Stimulated activated CD8-positive, alpha-beta memory T cell treated with anti-CD3 and anti-CD28 coated beads, Interleukin-12 subunit alpha, Interleukin-12 subunit beta, amount 100 ng/mL, for 24 hours (primary cell): ENCODE data around the gene PARG.
"Not testable (repeated sequence)": the region's sequence is repeated elsewhere in the genome, so short reads cannot be mapped to it uniquely, and the experiment has no call there.

Experiments
- DNase-seq: peaks from one replicate; pipeline ENCODE4 v3.0.0-alpha.2; 2020; ENCODE audit errors: extremely low read depth

The PARG gene

DNA sequence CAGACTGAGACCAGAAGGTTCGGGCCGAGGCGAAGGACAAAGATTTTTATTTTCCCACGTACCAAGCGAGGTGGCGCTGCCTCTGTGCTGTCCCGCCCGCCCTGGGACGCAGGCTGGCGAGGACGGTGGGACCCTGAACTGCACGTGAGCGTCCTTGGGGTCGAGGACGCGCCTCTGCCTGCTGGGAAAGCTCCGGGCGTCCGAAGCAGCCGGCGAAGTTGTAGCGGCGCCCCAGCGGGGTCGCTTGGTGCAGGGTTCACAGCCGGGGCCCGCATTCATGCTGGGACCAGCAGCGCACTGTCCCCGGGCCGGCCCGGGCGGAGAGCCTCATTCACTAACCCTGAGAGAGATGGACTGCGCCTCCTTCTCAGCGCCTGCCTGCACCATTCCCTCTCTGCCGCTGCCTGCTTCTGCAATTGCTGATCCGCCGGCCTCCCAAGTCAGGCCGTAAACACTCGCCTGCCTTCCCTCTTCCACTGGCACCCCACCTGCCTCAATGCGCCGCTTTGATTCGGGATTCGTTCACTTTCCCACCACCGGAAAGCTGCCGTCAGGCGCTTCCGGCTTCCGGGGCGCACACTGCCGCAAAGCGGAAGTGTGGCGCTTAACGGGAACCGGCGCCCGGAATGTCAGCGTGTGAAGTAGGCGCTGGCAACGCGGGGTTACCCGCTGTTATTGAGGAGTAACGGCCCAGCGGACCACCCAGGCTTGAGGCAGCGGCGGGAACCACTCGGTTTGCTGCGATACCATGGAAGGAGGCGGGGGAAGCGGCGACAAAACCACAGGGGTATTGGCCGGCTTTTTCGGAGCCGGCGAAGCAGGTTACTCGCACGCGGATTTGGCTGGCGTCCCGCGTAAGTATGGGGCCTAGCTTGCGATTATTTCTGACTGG lies at the start of gene PARG, which contains the start of gene TIMM23B:
PARG (minus strand) TSS at position 581 of the 892 bp plus-strand sequence; CDS start at position 279, 302 bp downstream.
TIMM23B (plus strand) TSS at position 607 of the 892 bp plus-strand sequence; CDS start at position 749, 142 bp downstream.
- peak; percentile 60 for DNase-seq

DNA sequence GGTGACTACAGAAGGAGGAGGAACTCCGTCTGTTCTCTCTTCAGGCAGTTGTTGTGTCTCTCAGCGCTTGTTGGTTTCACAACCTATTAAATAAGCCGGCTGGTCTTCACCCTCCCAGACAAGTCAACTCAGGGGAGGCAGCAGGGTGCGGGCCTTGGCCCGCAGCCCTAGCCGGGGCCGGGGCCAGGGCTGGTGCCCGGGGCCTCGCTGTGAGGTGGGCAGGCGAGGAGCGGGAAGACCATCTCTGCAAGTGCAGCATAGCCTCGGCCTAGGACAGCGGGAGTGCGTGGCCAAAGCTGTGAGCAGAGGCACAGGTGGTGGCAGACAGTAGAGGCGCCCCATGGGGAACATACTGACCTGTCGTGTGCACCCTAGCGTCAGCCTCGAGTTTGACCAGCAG lies 46.5 kb upstream of the PARG start, which contains the start of gene AGAP6:
AGAP6 (plus strand) TSS at position 31 of the 400 bp plus-strand sequence; CDS start at position 341, 310 bp downstream.
- DNase-seq, result not testable (repeated sequence)

DNA sequence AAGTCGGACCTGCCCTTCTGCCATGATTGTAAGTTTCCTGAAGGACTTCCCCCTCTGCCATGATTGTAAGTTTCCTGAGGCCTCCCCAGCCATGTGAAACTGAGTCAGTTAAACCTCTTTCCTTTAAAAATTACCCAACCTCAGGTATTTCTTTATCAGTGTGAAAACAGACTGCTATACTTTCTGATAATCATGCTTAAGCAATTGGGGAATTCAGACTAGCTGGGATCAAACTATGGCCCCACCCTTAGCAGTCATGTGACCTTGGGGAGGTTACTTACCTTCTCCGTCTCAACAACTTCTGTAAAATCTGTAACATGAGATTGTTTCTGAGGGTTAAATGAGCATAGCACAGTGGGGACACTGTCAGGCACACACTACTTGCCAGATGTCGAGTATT lies 45.4 kb upstream of the PARG start:
- DNase-seq, result not testable (repeated sequence)

DNA sequence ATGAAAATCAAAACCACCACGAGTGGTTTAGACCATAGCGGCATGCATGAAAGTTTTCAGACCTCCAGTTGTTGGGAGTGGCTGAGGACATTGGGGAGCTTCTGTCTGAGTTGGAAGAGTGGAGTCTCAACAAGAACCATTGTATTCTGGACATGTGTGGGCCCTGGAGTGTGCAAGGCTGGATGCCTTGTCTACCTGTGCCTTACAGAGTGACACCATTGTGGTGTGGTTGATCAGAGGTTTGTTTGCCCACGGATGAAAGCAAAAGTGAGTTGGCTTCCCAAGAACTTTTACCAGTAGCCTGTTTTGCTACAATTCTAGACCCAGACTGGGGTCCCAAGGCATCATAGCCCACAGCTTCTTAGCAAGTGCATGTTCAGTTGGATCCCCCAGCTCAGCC lies 35.9 kb upstream of the PARG start:
- not testable (repeated sequence) for DNase-seq

DNA sequence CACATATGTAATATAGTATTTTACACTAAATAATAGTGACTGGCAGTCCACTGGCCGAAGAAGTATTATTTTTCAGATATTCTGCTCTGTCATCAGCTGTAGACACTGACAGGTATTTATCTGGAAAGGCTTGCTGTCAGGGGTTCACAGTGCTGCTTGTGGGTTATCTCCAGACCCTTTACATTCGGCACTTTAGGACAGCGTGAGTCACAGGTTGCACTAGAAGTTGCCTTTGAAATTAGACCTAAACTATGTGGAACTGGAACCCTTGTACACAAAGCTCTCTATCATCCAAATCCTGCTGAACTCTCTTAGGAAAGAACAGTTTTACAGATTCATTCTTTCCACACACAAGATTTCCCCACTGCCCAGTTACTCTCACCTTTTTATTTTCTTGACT lies 30.3 kb upstream of the PARG start:
- not testable (repeated sequence) for DNase-seq

DNA sequence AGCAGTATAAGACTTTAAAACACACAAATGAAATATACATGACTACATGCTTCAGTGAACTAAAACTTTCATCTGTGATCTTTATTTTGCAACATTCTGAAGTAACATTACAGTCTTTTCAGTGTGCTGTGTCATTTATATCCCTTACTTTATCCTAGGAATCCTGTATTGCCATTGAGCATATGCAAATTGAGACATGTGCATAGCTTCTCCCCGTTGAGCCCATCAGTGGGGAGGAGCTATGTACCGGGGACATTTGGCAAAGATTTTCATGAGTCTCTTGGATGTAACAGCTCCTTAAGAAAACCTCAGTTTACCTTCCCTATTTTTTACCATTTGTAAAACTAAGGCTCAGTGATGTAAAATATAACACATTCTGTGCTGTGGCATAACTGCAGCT lies 29.6 kb upstream of the PARG start:
- DNase-seq, result not testable (repeated sequence)

DNA sequence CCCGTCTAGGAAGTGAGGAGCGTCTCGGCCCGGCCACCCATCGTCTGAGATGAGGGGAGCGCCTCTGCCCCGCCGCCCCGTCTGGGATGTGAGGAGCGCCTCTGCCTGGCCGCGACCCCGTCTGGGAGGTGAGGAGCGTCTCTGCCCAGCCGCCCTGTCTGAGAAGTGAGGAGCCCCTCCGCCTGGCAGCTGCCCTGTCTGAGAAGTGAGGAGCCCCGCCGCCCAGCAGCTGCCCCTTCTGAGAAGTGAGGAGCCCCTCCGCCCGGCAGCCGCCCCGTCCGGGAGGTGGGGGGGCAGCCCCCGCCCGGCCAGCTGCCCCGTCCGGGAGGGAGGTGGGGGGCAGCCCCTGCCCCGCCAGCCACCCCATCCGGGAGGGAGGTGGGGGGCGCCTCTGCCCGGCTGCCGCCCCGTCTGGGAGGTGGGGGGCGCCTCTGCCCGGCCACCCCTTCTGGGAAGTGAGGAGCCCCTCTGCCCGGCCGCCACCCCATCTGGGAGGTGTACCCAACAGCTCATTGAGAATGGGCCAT lies 28.6 kb upstream of the PARG start:
- DNase-seq, result not testable (repeated sequence)

DNA sequence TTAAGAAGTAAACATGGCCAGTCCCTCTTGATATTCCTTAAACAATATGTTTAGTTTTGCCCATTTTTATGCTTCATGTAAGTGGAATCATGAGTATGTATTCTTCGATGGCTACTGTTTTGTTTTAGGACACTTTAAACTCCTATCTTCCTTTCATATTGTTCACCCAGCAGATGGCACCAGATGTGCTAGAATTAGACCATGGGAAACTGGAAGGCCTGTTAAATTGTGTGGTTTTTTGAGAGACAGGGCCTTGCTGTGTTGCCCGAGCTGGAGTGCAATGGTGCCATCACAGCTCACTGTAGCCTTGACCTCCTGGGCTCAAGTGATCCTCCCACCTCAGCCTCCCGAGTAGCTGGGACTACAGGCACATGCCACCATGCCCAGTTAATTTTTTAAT lies 11.3 kb upstream of the PARG start:
- DNase-seq, result not testable (repeated sequence)

DNA sequence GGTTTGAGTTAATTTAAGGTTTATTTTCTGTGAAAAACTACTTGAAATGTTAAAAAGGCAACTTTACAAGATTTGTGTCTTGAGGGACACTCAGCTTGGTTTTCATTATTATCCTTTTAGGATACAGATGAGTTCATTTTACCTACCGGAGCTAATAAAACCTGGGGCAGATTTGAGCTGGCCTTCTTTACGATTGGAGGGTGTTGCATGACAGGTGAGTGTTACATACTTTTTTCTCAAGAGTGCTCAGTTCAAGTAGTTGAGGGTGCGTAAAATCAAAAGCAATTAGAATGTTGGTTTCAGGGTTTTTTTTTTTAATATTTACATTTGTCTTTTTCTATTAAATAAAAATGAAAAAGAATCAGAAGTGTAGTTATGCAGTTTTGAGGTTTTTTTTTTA lies 10.2 kb upstream of the PARG start:
- DNase-seq, result not testable (repeated sequence)

DNA sequence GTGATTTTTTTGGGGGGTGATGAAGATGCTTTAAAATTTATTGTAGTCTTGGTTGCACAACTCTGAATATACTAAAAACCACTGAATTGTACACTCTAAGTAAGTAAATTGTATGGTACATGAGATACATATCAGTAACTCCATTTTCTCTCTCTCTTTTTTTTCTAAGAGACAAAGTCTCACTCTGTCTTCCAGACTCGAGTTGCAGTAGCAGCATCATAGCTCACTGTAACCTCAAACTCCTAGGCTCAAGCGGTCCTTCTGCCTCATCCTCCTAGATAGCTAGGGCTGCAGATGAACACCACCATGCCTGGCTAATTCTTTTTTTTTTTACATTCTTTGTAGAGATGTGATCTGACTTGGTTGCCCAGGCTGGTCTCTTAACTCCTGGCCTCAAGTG lies 6.9 kb upstream of the PARG start:
- DNase-seq, result not testable (repeated sequence)

DNA sequence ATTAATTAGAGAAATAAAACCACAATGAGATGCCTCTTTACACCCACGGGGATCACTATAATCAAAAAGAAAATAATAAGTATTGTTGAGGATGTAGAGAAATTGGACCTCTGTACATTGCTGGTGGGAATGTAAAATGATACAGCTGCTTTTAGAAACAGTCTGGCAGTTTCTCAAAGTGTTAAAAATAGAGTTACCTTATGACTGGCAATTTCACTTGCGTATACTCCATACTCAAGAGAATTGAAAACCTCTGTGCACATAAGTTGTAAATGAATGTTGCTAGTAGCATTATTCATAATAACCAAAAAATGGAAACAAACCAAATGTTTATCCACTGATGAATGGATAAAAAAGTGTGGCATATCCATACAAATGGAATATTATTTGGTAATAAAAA lies 6.3 kb upstream of the PARG start:
- DNase-seq, result not testable (repeated sequence)

DNA sequence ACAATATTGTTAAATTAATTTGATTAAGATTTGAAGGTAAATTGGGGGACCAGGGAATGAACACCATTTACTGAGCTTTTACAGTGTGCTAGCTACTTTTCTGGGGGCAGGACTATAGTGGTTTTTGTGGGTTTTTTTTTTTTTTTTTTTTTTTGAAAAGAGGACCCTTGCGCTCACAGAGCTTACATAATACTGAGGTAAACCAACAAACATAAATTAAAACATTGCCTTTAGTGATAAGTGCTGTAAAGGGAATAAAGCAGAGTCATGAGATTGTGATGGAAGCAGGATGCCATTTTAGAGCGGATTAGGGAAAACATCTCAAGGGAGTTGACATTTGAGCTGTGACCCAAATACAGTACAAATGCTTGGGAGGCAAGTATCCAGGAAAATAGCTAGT lies 1.8 kb upstream of the PARG start:
- DNase-seq, result not testable (repeated sequence)

DNA sequence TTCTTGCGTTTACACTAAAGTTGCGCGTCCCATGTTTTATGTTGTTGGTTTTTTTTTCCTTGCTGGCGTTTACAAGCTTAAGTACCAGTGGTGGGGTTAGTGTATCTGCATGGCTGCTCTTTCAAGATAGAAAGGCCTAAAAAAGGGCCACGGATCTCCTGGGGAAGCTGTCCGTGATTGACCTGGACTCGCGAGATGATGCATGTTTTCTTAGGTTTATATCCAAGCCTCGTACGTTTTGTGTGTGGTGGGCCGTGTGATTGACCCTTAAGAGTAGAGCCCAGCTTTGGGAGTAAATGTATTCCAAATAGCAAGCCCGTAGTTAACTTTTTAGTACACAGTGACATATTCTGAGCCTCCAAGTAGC lies 495 bp upstream of the PARG start:
- not testable (repeated sequence) for DNase-seq

DNA sequence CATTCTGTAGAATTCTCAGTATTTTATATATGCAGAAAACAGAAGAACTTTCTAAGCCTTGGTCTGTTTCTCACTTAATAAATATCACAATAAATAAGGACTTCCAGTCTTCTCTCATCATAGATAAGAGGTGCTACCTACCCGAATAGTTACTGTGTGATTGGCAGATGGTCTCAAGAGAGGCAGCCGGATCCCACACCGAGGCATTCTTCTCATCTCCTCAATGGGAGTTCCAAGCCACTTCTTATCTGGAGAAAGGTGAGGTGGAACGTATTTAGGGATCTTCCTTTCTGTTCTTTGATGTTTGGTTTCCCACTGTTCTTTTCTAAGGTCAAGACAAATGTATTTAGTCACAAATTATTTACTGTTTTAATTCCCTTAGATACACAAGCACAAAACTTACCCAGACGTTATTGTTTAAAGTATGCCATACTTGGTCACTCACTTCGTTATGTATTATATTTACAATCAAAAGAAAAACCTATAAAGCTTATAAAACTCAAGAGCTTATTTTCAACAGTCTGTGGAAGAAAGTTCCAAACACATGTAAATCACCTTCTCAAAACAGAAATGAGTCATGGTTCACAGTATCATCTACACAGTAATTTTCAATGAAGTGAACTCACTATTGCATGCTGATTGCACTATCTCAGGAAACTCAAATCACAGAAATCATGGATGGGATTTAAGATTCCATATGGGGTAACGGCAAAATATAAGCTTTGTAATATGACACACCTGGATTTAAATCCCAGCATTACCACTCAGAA lies 9.7 kb downstream of the PARG start:
- not testable (repeated sequence) for DNase-seq

DNA sequence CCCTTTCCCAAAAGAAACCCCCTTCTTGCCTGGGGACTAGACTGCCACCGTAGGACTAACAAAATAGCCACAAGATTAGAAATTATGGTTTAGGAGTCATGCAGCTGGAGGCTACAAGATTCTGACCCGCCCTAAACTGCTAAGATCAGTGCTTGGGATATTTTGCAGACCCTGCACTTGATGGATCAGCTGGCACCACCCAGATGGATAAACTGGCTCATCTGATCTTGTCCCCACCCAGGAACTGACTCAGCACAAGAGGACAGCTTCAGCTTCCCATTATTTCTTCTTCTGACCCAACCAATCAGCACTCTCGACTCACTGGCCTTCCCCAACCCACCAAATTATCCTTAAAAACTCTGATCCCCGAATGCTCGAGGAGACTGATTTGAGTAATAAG lies 10.6 kb downstream of the PARG start:
- DNase-seq, result not testable (repeated sequence)

DNA sequence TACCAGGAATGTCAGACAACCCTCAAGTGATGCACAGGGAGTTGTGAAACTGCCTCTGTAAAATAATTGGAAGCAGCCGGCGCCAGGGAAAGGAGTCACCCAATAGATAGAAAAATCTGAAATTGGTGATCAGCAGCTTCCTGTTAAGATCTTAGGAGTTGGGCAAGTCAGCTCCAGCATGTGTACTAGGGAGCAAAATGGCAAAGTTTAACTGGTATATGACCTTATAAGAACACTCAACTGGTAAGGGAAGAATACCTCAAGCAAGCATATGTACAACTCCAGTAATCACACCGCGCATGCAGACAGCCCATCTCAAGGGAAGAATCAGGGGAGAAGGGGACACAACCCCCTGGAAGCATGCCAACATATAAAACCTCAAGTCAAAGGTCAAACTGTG lies 18.3 kb downstream of the PARG start:
- not testable (repeated sequence) for DNase-seq

DNA sequence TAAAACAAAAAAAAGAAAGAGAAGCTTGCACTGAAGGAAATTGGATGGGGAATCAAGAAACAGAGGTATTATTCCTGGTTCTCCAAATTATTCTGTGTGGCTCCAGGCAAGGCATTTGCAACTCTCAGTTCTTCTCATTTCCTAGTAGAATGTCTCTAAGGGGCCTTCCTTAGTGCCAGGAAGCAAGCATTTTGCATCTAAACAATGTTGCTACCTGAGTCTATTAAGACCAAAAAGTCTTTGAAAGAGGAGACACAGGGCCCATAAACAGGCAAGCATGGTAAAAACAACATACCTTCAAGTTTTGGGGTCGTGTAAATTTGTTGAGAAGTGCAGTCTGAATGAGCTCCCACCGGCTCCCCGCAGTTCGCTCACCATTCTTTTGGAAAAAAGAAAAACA lies 19.8 kb downstream of the PARG start:
- DNase-seq, result not testable (repeated sequence)

DNA sequence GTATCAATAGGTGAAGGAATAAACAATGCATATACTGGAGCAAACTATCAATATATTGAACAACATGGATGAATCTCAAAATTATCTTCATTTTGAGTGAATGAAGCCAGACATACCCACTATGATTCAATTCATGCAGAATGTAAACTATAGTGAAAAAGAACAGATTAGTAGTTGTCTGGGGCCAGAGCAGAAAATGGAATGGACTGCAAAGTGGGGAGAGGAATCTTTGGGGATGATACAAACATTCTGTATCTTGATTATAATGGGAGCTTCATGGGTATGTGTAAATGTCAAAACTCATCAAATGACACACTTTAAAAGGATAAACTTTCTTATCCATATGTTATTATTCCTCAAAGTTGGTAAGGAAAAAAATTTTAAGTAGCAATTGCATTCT lies 23.9 kb downstream of the PARG start:
- DNase-seq, result not testable (repeated sequence)

DNA sequence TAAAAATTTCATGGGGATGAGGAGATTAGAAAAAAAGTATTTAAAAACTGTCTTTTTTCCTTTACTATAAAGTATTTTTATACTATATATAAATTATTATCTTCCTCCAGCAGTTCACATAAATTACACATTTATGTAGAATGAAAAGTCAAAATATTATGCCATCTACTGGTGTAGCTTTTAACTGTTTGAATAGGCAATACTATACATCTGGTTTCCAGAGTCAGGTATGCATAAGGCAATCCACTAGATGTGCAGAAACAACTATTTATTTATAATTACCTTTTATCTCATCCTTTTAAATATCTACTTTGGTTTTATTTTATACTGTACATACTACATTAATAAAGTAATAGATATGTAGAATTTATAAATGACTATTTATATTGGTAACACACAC lies 25.4 kb downstream of the PARG start:
- not testable (repeated sequence) for DNase-seq

DNA sequence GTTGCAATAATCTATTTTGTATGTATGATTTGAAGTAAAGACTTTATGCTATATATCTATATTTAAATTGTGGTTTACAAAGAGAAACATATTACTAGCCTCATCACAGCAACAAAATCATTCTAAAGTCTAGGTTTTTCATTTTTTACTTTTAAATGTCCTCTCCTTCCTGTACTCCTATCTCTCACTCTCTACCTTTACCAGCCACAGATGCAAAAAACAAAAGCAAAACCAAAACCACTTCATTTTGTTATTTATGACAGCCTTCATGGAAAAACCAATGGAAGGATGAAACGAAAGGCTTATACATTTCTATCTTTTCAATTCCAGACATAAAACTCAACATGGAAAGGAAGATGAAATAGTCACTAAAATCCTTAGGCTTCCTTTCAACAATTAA lies 31.5 kb downstream of the PARG start:
- DNase-seq, result not testable (repeated sequence)

DNA sequence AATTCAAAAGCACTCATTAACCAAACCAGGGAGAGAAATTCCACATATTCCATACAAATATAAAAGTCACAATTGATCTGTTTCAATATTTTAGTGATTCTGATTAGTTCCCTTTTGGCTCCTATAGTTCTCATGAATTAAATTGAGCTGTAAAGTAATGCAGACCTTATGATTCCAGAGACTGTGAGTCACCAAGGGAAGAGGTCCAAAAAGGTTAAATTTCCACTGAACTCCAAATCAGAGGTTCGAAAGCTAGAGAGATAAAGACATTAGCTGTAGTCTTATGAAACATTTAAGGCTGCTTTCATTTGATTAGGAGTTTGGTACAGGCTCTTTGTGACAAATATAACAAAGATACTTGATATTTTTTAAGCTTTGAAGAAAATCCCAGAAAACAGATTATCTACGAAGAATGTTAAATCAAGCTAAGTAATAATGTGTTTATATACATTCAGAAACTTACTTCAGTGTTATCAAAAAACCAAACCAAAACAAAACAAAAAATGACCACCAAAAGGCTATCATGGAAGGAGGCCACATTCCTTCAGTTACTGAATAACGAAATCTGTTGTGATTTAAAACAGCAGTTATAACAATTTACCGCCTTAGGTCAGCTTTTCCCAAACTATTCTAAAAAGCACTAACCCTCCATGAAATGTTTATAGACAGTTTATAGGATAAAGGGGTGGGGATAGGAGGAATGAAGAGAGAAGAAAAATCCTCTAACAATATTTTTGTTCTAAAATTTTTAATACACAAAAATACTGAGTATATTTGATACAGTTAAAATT lies 33.3 kb downstream of the PARG start:
- DNase-seq, result not testable (repeated sequence)
